ENCODE results near the gene CELF1. TPM values are rescaled to one million over a fixed set of nuclear protein-coding genes. Genes with fewer than 3 reads are reported as not detected.

The CELF1 gene
- total RNA-seq, 1 donor, result 142 TPM

- Histone ChIP-seq H3K4me3 (ENCODE audit: low read length) (no peak overlapping the region), H3K4me1 (ENCODE audit: insufficient read depth, low read length) (no peaks in the 10 kb centered on the region), H3K9me3 (ENCODE audit: low read depth, low read length) (no peaks in the 10 kb centered on the region), H3K27me3 (ENCODE audit: insufficient read depth, low read length) (no peaks in the 10 kb centered on the region)
Measured at GRCh38 chr11:47434011-47434786, 118.7 kb downstream of the CELF1 start.

- no peaks in the 10 kb centered on the region for H3K27me3 ChIP-seq (ENCODE audit: insufficient read depth, low read length)
- no peaks in the 10 kb centered on the region for H3K9me3 ChIP-seq (ENCODE audit: low read depth, low read length)
- no peak overlapping the region for H3K4me3 ChIP-seq (ENCODE audit: low read length)
- no peaks in the 10 kb centered on the region for H3K4me1 ChIP-seq (ENCODE audit: insufficient read depth, low read length)
Measured at GRCh38 chr11:47433157-47433556, 119.8 kb downstream of the CELF1 start.

GRCh38 chr11:47431356-47432083 is 121.4 kb downstream of the CELF1 start:
- Histone ChIP-seq H3K9me3 (ENCODE audit: low read depth, low read length) (no peaks in the 10 kb centered on the region), H3K27me3 (ENCODE audit: insufficient read depth, low read length) (no peaks in the 10 kb centered on the region)

GRCh38 chr11:47430524-47430923 is 122.4 kb downstream of the CELF1 start:
- Histone ChIP-seq H3K27me3 (ENCODE audit: insufficient read depth, low read length) (no peaks in the 10 kb centered on the region), H3K4me3 (ENCODE audit: low read length) (no peak overlapping the region), H3K4me1 (ENCODE audit: insufficient read depth, low read length) (peaks cover 8% of the 10 kb centered on the region), H3K9me3 (ENCODE audit: low read depth, low read length) (no peaks in the 10 kb centered on the region)

More at GRCh38 chr11:47431356-47432083, 121.4 kb downstream of the CELF1 start:
- H3K4me3 ChIP-seq (ENCODE audit: low read length), result no peak overlapping the region
- peaks cover 6% of the 10 kb centered on the region for H3K4me1 ChIP-seq (ENCODE audit: insufficient read depth, low read length)

GRCh38 chr11:47426062-47426956 is 126.6 kb downstream of the CELF1 start, which contains the start of gene PSMC3:
Gene PSMC3 (minus strand): TSS chr11:47426439. CDS start chr11:47426279, 160 bp downstream.
- Histone ChIP-seq H3K4me3 (ENCODE audit: low read length) (peak within 1 kb of the TSS; percentile 99), H3K4me1 (ENCODE audit: insufficient read depth, low read length) (peaks cover 18% of the 10 kb centered on the region), H3K9me3 (ENCODE audit: low read depth, low read length) (no peaks in the 10 kb centered on the region), H3K27me3 (ENCODE audit: insufficient read depth, low read length) (no peaks in the 10 kb centered on the region)

- H3K9me3 ChIP-seq (ENCODE audit: low read depth, low read length), result no peaks in the 10 kb centered on the region
- peaks cover 18% of the 10 kb centered on the region for H3K4me1 ChIP-seq (ENCODE audit: insufficient read depth, low read length)
- H3K27me3 ChIP-seq (ENCODE audit: insufficient read depth, low read length), result no peaks in the 10 kb centered on the region
- H3K4me3 ChIP-seq (ENCODE audit: low read length), result peak overlapping the region; percentile 99
Measured at GRCh38 chr11:47425611-47426010, 127.3 kb downstream of the CELF1 start.

GRCh38 chr11:47418454-47419259 is 134.3 kb downstream of the CELF1 start:
- Histone ChIP-seq H3K4me3 (ENCODE audit: low read length) (no peak overlapping the region), H3K27me3 (ENCODE audit: insufficient read depth, low read length) (no peaks in the 10 kb centered on the region), H3K4me1 (ENCODE audit: insufficient read depth, low read length) (no peaks in the 10 kb centered on the region), H3K9me3 (ENCODE audit: low read depth, low read length) (no peaks in the 10 kb centered on the region)

GRCh38 chr11:47417712-47418111 is 135.2 kb downstream of the CELF1 start:
- H3K27me3 ChIP-seq (ENCODE audit: insufficient read depth, low read length), result no peaks in the 10 kb centered on the region
- H3K9me3 ChIP-seq (ENCODE audit: low read depth, low read length), result no peaks in the 10 kb centered on the region
- H3K4me3 ChIP-seq (ENCODE audit: low read length), result no peak overlapping the region
- no peaks in the 10 kb centered on the region for H3K4me1 ChIP-seq (ENCODE audit: insufficient read depth, low read length)

- Histone ChIP-seq H3K4me1 (ENCODE audit: insufficient read depth, low read length) (no peaks in the 10 kb centered on the region), H3K9me3 (ENCODE audit: low read depth, low read length) (no peaks in the 10 kb centered on the region), H3K27me3 (ENCODE audit: insufficient read depth, low read length) (no peaks in the 10 kb centered on the region), H3K4me3 (ENCODE audit: low read length) (no peak overlapping the region)
Measured at GRCh38 chr11:47415949-47416472, 136.9 kb downstream of the CELF1 start.

Other genes with a start within 250 kb of the CELF1 start
- gene MYBPC3, start 200.4 kb downstream of the CELF1 start, total RNA-seq, result 0.21 TPM
- gene SPI1, start 174.6 kb downstream of the CELF1 start, total RNA-seq, result 202 TPM
- 13.4 TPM for gene SLC39A13, start 144.5 kb downstream of the CELF1 start, total RNA-seq
- 48.7 TPM for gene PSMC3, start 126.7 kb downstream of the CELF1 start, total RNA-seq
- gene RAPSN, start 104.0 kb downstream of the CELF1 start, total RNA-seq, result 0.42 TPM
- gene PTPMT1, start 12.5 kb upstream of the CELF1 start, total RNA-seq, result 57.9 TPM
- gene KBTBD4, start 25.8 kb upstream of the CELF1 start, total RNA-seq, result 43.7 TPM
- gene NDUFS3, start 25.9 kb upstream of the CELF1 start, total RNA-seq, result 35.3 TPM
- gene FAM180B, start 33.5 kb upstream of the CELF1 start, total RNA-seq, result not detected
- gene C1QTNF4, start 41.3 kb upstream of the CELF1 start, total RNA-seq, result 0.31 TPM
- 16.7 TPM for gene MTCH2, start 89.4 kb upstream of the CELF1 start, total RNA-seq
- gene AGBL2, start 162.2 kb upstream of the CELF1 start, total RNA-seq, result 2.1 TPM
- 453 TPM for gene FNBP4, start 214.2 kb upstream of the CELF1 start, total RNA-seq